AG09309 (cell line): ENCODE data around the gene CCNH.

Source experiments
- DNase-seq: peaks from one replicate; pipeline ENCODE4 v3.0.0-alpha.2; 2010; ENCODE audit warnings: low read depth
- H3K4me3 ChIP-seq: 2 replicates; pipeline ENCODE4 v1.5.1; 2011; ENCODE audit warnings: mild to moderate bottlenecking, low read depth, low read length, moderate library complexity; ENCODE audit not compliant: control insufficient read depth
- CTCF ChIP-seq: IDR thresholded peaks from 2 replicates; pipeline ENCODE4 v1.5.1; 2011; ENCODE audit warnings: mild to moderate bottlenecking, low read depth, low read length, inconsistent platforms; ENCODE audit not compliant: insufficient read depth, control insufficient read depth; ENCODE audit errors: missing control alignments

The CCNH gene

DNA sequence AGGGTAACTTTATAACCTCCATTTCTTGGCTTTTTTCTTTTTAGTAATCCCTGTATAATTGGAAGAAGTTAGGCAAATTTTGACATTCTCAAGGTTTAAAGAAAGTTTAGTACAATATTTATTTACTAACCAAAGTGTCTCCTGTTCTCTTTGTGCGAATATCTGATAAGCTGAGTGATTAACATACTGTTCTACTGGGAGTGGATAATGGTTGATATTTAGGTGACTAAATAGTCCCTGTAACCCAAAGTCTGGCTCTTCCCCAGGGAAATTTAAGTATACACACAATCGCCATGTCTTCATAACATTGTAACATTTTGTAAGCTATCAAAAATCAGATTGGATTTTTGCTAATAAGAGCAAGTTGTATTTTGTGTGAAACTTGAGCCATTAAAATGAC, 40.0 kb downstream of the CCNH start:
- no peak for DNase-seq
- H3K4me3 ChIP-seq = no peak overlapping the region
- no peak for TF ChIP-seq CTCF

DNA sequence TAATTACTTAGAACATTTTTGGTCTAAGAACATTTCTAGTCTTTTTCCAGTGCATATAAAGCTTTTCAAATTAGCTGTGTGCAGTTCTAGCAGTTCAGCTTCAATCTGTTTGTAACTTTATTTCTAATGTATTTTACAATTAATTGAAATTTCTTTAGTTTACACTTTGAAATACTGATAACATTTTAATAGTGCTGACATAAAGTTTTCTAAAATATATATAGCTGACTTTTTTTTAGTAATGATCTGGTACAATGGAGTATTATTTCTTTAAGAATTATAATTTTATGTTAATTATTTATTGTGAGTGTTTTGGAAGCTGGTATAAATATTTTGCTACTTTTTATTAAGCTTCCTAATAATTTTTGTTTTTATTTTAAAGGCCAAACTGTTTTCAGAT, 43.3 kb downstream of the CCNH start:
- H3K4me3 ChIP-seq = no peak overlapping the region
- DNase-seq = no peak
- TF ChIP-seq CTCF = no peak

DNA sequence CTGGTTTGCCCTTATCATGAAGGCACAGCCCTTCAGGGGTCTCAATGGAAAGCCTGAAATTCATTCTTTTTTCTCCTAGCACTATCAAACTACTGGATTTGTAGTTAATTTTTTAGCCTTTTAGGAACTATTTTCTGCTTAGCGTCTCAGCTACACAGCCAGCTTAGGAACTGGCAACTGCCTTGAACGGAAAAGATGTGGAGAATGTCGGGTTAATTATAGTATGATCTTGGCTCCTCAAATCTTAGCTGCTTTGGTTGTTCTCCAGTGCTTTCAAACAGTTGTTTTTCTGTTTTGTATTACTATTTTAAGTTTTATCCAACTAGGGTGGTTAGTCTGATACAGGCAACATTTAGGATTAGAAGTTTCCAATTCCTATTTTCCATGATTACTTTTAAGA, 44.1 kb downstream of the CCNH start:
- no peak for TF ChIP-seq CTCF
- no peak overlapping the region for H3K4me3 ChIP-seq
- no peak for DNase-seq

DNA sequence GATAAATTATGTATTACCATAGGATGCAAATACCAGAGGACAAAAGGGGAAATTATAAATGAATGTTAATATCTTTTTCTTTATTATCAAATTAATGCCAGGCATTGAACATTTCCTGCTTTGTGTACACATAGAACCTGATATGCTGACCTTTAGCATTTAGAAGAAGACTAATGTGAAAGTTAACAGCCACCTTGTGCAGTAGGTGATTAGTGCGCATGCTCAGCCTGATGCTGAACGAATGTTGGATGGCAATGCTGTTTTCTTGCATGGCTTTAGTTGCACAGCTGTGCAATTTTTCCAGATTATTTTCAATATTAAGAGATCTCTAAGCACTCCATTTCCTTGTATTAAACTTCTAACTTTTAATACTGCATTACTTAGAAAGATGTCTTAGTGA, 45.5 kb downstream of the CCNH start:
- no peak for TF ChIP-seq CTCF
- H3K4me3 ChIP-seq = no peak overlapping the region

DNA sequence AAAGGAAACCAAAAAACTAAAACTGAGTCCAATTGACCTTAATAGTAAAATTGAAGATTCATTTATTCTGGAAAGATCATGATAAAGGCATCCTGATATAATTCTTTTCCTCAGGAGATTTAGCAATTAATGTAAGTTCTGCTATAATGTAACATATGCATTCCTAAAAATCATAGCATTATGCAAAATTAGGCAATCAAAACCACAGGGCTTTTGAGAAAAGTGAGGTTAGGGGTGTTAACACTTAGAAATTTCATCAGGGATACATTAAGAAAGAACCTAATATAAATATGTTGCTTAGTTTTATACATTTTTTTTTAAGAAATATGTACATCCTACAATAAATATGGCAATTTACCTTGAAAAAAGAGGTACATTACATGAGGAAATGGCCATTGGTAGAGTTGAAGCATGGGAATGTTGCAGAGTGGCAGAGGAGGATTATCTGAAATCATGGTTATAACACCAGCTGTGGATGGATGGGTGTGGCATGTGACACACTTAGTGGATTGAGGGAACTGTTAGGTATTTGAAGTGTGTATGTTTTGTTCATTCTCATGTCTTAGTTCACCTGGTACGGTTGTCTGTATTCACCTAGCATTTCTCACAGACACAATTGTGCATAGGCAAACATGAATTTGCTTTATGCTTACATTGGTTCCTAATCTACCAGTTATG, 51.1 kb downstream of the CCNH start:
- DNase-seq = no peak
- H3K4me3 ChIP-seq = no peak overlapping the region
- TF ChIP-seq CTCF = no peak

More for the DNA sequence above, 45.5 kb downstream of the CCNH start:
- no peak for DNase-seq

GRCh38 chr5:87361031-87361445, 51.7 kb downstream of the CCNH start:
- peak; percentile 91 for DNase-seq
- H3K4me3 ChIP-seq = no peak overlapping the region
- no peak for TF ChIP-seq CTCF
